COLO668 (cell line): Measurements from ENCODE around the gene COL23A1.
"Not testable (repeated sequence)": the region's sequence is repeated elsewhere in the genome, so short reads cannot be mapped to it uniquely, and the experiment has no call there.

Experiments
- DNase-seq: peaks from one replicate; lab custom pipeline; 2025; ENCODE audit not compliant: unreplicated experiment; lab: John Stamatoyannopoulos, UW

The COL23A1 gene

DNA sequence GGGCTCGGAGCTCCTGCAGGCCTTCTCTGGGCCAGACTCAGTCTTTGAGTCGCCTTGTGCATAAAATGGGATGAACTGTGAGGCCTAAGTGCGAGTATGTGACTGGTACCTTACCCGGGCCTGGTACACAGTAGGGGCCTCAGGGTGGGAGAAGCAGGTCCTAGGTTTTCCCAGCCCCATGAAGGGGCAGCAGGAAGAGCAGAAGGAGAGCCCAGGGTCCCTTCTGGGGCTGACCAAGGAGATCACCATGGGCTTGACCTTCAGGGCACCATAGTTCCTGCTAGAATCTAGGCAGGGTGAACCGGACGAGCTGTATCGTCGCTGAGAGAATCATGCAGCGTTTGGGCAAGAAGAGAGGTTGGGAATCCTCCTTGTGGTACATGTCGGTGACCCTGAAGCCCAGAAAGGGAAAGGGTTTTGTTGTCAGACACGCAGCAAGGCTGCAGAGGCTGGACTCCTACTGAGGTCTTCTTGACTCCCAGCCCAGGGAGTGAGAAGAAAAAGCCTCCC, 357.2 kb downstream of the COL23A1 start:
- no peak for DNase-seq

DNA sequence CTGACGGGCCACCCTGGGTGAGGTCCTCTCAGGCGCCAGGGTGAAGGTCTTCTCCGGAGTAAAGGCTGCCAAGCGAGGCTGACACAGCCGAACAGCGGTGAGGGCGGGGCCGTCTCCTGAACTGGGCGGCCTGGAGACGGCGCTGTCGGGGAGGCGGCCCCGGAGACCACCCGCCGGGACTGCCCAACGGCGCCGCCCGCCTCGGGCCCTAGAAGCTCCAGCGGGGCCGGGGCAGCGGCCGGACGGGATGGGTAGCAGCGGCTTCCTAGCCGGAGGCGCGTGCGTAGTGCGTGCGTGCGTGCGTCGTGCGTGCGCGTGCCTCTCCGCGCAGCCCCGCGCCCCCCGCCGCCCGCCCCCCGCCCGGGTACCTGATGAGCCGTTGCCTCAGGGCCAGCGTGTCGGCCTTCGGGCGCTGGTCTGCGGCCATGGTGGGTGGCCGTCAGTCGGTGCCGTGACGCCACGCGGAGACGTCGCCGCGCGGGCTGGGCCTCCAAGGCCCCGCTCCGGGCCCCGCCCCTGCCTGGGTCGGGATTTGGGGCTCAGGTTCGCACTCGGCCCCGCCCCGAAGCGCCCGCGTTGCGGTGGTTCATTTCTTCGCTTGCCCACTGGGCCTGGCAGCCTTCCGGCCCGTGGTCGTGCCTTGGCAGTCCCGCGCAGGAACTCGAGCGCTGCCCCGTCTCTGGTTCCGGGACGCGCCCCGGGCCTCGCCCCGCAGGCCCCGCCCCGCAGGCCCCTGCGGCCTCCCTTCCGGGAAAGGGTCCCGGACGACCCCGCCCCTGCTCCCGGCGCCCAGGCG, 357.9 kb downstream of the COL23A1 start, which contains the start of gene PHYKPL:
Gene PHYKPL (minus strand): TSS at position 679 of the 796 bp plus-strand sequence. CDS start 252 bp downstream, at position 427.
- peak; percentile 83 for DNase-seq

GRCh38 chr5:178231539-178232123, 358.6 kb downstream of the COL23A1 start:
- DNase-seq = no peak

- no peak for DNase-seq
Measured at GRCh38 chr5:178230879-178231538, 359.2 kb downstream of the COL23A1 start.

GRCh38 chr5:178229861-178230260, 360.3 kb downstream of the COL23A1 start:
- DNase-seq = no peak

DNA sequence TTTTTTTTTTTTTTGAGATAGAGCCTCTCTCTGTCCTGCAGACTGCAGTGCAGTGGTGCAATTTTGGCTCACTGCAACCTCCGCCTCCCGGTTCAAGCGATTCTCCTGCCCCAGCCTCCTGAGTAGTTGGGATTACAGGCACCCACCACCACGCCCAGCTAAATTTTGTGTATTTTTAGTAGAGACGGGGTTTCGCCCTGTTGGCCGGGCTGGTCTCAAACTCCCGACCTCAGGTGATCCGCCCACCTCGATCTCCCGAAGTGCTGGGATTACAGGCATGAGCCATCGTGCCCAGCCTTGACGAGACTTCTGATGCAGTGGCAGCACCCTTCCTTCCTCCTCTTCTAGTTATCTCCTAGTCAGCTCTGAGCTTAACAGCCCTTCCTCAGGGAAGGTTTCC, 361.1 kb downstream of the COL23A1 start:
- not testable (repeated sequence) for DNase-seq

GRCh38 chr5:178228609-178229008, 361.6 kb downstream of the COL23A1 start:
- DNase-seq = no peak

DNA sequence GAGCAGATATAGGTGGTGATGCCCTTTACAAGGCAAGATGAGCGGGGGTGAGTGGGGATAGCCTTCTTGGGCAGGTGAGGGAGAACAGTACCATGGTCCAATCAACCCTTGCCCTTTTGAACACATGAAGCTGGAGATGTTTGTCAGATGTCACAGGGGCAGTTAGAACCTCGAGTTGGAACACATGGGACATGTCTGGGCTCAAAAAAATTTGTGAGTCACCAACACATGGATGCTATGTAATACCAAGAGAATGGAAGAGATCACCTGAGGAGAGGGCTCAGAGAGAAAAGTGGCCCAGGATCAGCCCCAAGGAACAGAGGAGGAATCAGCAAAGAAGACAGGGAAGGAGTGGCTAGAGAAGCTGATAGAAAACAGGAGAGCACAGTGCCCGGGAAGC, 362.3 kb downstream of the COL23A1 start:
- no peak for DNase-seq

DNA sequence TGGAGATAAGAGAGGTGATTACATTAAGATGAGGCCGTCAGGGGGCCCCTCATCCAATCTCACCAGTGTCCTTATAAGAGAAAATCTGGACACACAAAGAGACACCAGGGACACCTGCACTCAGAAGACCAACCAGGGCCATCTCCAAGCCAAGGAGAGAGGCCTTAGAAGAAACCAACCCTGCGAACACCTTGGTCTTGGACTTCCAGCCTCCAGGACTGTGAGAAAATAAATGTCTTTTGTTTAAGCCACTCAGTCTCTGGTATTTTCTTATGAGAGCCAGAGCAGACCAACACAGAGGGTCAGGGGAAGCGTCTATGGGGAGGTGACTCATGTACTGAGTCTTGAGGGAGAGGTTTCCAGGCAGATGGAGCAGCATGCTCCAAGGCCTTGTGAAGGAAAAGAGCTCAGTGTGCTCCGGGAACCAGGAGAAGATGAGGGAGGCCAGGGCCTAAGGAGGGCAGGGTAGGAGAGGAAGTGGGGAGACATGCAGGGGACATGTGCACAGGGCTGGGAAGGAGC, 363.0 kb downstream of the COL23A1 start:
- no peak for DNase-seq

GRCh38 chr5:178225174-178225573, 365.0 kb downstream of the COL23A1 start:
- DNase-seq = no peak

- DNase-seq = no peak
Measured at GRCh38 chr5:178224403-178224802, 365.8 kb downstream of the COL23A1 start.

- DNase-seq = no peak
Measured at GRCh38 chr5:178223828-178224335, 366.3 kb downstream of the COL23A1 start.

DNA sequence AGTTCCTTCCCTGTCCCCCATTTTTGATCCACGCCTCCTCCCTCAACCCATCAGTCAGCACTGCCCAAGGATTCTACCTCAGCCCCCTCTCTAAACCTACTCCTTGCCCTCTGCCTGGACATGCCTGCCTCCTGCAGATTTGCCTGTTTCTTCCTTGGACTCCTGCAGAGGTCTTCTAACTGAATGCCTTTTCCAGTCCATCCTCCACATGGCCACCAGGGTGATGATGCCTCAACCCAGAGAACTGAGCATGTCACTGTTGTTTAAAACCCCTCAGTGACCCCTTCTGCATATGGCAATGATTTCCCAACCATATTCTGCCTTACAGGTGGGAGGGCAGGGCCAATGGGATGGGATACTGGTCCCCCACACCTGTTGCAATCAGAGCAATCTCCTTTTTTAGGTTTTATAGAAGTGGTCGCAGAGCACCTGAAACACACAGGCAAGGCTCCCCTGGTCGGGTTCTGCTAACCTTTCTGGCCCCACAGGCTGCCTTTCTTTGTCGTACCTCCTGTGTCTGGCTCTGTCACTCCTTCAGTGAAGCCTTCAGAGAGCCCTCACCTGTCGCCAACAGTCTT, 366.9 kb downstream of the COL23A1 start:
- no peak for DNase-seq

DNA sequence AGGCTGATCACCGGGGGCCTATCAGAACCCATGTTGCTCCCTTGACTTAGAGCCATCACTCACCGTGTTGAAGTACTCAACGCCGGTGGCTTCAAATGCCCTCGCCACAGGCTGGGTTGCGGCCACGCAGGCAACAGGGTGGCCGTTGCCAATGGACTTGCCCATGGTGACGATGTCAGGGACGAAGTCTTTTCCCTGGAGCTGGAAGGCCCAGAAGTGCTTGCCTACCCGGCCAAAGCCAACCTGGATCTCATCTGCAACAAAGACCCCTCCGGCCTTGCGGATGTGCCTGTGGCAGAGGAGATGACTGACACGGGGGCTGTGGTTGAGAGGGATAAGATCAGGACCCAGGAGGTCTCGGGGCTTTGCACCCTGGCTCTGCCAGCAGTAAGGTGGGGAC, 367.9 kb downstream of the COL23A1 start:
- no peak for DNase-seq

GRCh38 chr5:178221853-178222252, 368.3 kb downstream of the COL23A1 start:
- no peak for DNase-seq

DNA sequence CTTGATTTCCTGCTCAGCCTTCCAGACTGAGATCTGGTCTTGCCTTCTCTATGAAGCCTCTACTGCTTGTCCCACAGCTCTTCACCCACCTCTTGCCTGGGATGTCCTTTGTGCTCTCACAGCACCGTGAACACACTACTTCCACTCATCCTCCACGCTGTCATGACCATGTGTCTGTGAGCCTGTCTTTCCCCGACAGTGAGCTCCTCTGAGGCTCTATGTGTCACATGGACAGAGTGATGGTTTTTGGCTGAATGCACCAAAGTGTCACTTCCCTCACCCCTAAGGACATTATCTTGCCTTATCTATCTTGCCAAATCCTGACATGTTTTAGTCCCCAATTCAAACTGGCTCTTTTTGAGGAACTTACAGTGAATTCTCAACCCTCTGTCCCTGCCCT, 368.9 kb downstream of the COL23A1 start:
- DNase-seq = no peak

GRCh38 chr5:178218827-178219226, 371.4 kb downstream of the COL23A1 start:
- no peak for DNase-seq

GRCh38 chr5:178218237-178218776, 371.9 kb downstream of the COL23A1 start:
- DNase-seq = no peak

GRCh38 chr5:178216779-178217178, 373.4 kb downstream of the COL23A1 start:
- no peak for DNase-seq

DNA sequence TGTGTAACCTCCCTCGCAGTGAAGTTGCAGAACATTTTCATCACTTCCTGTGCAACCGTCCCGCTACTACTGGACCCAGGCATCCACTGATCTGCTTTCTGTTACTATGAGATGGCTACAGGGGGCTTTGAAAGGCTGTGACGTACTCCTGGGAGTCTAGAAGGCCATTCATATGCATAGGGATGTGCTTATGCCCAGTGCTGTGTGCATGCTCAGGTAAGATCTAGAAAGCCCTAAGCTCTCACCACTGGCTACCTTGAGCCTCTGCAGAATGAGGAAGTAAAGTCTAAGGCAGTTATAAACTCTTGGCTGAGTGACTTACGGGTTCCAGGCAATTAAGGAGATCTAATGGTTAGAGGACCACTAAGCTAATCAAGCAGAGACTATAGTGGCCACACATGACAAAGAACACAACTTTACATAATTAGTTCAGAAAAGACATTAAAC, 374.1 kb downstream of the COL23A1 start:
- no peak for DNase-seq
